HG03025 (cell line): ENCODE data around the gene BRD1.

Source experiments
- ATAC-seq: cut with Tn5 transposase; IDR thresholded peaks from one replicate; pipeline ENCODE4 v1.9.1; 2021; ENCODE audit warnings: mild to moderate bottlenecking, moderate library complexity; ENCODE audit not compliant: unreplicated experiment, low FRiP score

Gene BRD1

GRCh38 chr22:49827853-49828598 is at the start of gene BRD1:
BRD1 (minus strand) TSS chr22:49827873; CDS start chr22:49824317, 3,556 bp downstream.
- ATAC-seq: no peak

- no peak for ATAC-seq
Observed at GRCh38 chr22:49873228-49873940, 45.7 kb upstream of the BRD1 start.

- ATAC-seq: no peak
Observed at GRCh38 chr22:49872347-49872746, 44.7 kb upstream of the BRD1 start.

- ATAC-seq: no peak
Observed at GRCh38 chr22:49871482-49871881, 43.8 kb upstream of the BRD1 start.

GRCh38 chr22:49869845-49870712 is 42.4 kb upstream of the BRD1 start:
- no peak for ATAC-seq

GRCh38 chr22:49869086-49869830 is 41.6 kb upstream of the BRD1 start:
- no peak for ATAC-seq

GRCh38 chr22:49867303-49868265 is 39.9 kb upstream of the BRD1 start:
- no peak for ATAC-seq

GRCh38 chr22:49866646-49867045 is 39.0 kb upstream of the BRD1 start:
- ATAC-seq: no peak

- ATAC-seq: no peak
Observed at GRCh38 chr22:49866134-49866533, 38.5 kb upstream of the BRD1 start.

GRCh38 chr22:49865156-49865555 is 37.5 kb upstream of the BRD1 start:
- no peak for ATAC-seq

- no peak for ATAC-seq
Observed at GRCh38 chr22:49863931-49864330, 36.3 kb upstream of the BRD1 start.

GRCh38 chr22:49862496-49862776 is 34.8 kb upstream of the BRD1 start:
- no peak for ATAC-seq

- ATAC-seq: no peak
Observed at GRCh38 chr22:49861642-49862495, 34.2 kb upstream of the BRD1 start.

GRCh38 chr22:49858827-49859226 is 31.2 kb upstream of the BRD1 start:
- ATAC-seq: no peak

- no peak for ATAC-seq
Observed at GRCh38 chr22:49856766-49857618, 29.3 kb upstream of the BRD1 start.

GRCh38 chr22:49856343-49856742 is 28.7 kb upstream of the BRD1 start:
- no peak for ATAC-seq

GRCh38 chr22:49855251-49855911 is 27.7 kb upstream of the BRD1 start:
- ATAC-seq: no peak
